HUES64 (cell line): ENCODE measurements around the gene ASTE1.
A peak's percentile ranks its signal among the peaks of the same experiment; 100 is the strongest.

Experiments
- H3K27ac ChIP-seq: 2 replicates; pipeline ENCODE4 v1.7.0; 2013; ENCODE audit warnings: low read depth, low read length, inconsistent platforms
- H3K27me3 ChIP-seq: 2 replicates; pipeline ENCODE4 v1.6.1; 2013; ENCODE audit warnings: mild to moderate bottlenecking, low read length; ENCODE audit not compliant: insufficient read depth
- H3K36me3 ChIP-seq: 2 replicates; pipeline ENCODE4 v1.6.1; 2013; ENCODE audit warnings: mild to moderate bottlenecking, low read length; ENCODE audit not compliant: insufficient read depth
- H3K4me1 ChIP-seq: 2 replicates; pipeline ENCODE4 v1.6.1; 2013; ENCODE audit warnings: mild to moderate bottlenecking, low read length, moderate library complexity; ENCODE audit not compliant: insufficient read depth
- H3K4me3 ChIP-seq: 2 replicates; pipeline ENCODE4 v1.5.1; 2013; ENCODE audit warnings: mild to moderate bottlenecking, low read length, moderate library complexity
- H3K9ac ChIP-seq: 2 replicates; pipeline ENCODE4 v1.6.1; 2013; ENCODE audit warnings: mild to moderate bottlenecking, low read depth, low read length
- H3K9me3 ChIP-seq: 2 replicates; pipeline ENCODE4 v1.6.1; 2013; ENCODE audit warnings: low read depth, low read length; ENCODE audit not compliant: insufficient read depth
- WGBS: fragments of 150-250, 120-280 bp; methylation state at CpG from one replicate; pipeline ENCODE4 v1.1.7; 2013; ENCODE audit warnings: missing lambda C conversion rate; 5-methylcytosine and 5-hydroxymethylcytosine counted together

ASTE1 gene

GRCh38 chr3:131038326-131038725, 11.7 kb upstream of the ASTE1 start:
- Histone ChIP-seq H3K4me3 (no peak overlapping the region), H3K27me3 (no peaks in the 10 kb centered on the region), H3K9ac (no peak overlapping the region), H3K36me3 (no peaks in the 10 kb centered on the region), H3K27ac (no peak overlapping the region), H3K9me3 (no peaks in the 10 kb centered on the region), H3K4me1 (no peaks in the 10 kb centered on the region)
- 92% methylated on average over 1 of the region's 2 CpGs for WGBS

DNA sequence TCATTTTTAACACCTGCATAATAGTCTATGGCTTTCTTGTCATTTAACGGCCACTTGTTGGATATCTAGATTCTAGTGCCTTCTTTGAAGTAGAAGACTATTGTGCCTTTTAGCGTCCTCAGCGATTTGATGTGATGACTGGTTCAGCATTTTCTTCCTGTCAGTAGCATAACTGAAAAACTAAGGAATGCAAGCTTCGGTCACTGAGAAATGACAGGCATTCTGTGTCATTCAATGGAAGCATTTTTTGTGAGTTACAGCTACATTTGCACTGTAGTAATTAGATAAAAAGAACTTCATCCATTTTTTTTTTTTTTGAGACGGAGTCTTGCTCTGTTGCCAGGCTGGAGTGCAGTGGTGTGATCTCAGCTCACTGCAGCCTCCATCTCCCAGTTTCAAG, 10.4 kb upstream of the ASTE1 start:
- Histone ChIP-seq H3K27me3 (no peaks in the 10 kb centered on the region), H3K9ac (no peak overlapping the region), H3K27ac (no peak overlapping the region), H3K4me1 (no peaks in the 10 kb centered on the region), H3K4me3 (no peak overlapping the region), H3K9me3 (no peaks in the 10 kb centered on the region), H3K36me3 (no peaks in the 10 kb centered on the region)
- WGBS: 92% methylated on average over 5 of the region's 5 CpGs

- Histone ChIP-seq H3K27ac (no peak overlapping the region), H3K9me3 (no peaks in the 10 kb centered on the region), H3K9ac (no peak overlapping the region), H3K27me3 (no peaks in the 10 kb centered on the region), H3K36me3 (no peaks in the 10 kb centered on the region), H3K4me1 (no peaks in the 10 kb centered on the region), H3K4me3 (no peak overlapping the region)
- WGBS: 88% methylated on average over 1 of the region's 1 CpG
Measured at GRCh38 chr3:131036200-131036816, 9.7 kb upstream of the ASTE1 start.

DNA sequence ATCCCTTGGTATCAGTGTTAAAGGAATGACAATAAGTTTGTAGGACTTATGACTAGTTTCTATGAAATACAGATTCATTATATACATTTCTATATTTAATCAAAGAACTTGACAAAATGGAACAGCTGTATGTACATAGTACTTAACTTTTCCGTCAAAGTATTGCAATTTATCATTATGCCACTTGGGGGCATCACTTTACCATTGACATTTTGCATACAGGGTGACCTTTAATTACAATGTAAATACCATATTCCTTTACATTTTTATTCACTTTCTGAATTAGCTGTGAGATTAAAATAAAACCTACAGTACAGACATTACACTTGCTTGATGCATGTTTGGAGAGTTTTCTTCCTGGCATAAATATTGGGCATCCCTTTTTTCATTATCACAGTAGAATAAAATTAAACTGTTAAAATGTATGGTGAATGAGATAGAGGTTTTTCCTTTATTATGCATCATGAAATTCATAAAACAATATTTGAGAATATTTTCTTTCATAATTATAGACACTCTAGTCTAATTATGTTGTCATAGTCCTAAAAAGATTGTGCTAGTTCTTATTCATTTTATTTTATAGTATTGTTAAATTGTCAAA, 7.0 kb upstream of the ASTE1 start:
- Histone ChIP-seq H3K4me3 (no peak overlapping the region), H3K36me3 (no peaks in the 10 kb centered on the region), H3K27ac (no peak overlapping the region), H3K9me3 (no peaks in the 10 kb centered on the region), H3K9ac (no peak overlapping the region), H3K4me1 (no peaks in the 10 kb centered on the region), H3K27me3 (no peaks in the 10 kb centered on the region)
- 17% methylated on average over 1 of the region's 1 CpG for WGBS

- Histone ChIP-seq H3K36me3 (no peaks in the 10 kb centered on the region), H3K4me1 (no peaks in the 10 kb centered on the region), H3K4me3 (no peak overlapping the region), H3K27ac (no peak overlapping the region), H3K9ac (no peak overlapping the region), H3K9me3 (no peaks in the 10 kb centered on the region), H3K27me3 (0 out of 2 replicates have a peak, but pooled peaks cover 3% of the 10 kb centered on the region)
- 100% methylated on average over 1 of the region's 3 CpGs for WGBS
Measured at GRCh38 chr3:131031660-131032059, 5.0 kb upstream of the ASTE1 start.

DNA sequence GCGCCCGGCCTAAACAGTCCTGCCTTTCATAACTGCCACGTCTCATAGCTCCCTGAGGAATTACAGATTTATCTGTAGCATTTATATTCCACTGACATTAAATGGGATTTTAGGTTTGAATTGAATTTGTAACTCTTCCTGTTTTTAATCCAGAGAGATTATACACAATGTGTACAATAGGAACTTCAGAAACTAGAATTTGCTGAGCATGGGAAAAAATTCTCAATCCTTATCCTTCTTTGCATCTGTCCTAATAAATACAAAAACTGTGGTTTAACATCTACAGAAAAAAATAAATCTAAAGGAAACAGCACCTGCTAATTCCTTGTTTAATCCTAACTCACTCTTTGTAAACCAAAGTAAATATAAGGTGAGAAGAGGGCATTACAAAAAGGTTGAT, 2.2 kb upstream of the ASTE1 start:
- Histone ChIP-seq H3K27ac (no peak overlapping the region), H3K4me1 (peaks cover 6% of the 10 kb centered on the region; the same call in 1 of the 2 replicates), H3K27me3 (0 out of 2 replicates have a peak, but pooled peaks cover 3% of the 10 kb centered on the region), H3K36me3 (peaks cover 7% of the 10 kb centered on the region), H3K9me3 (no peaks in the 10 kb centered on the region), H3K4me3 (no peak overlapping the region), H3K9ac (no peak overlapping the region)
- WGBS: 98% methylated on average over 3 of the region's 3 CpGs

- WGBS: 94% methylated on average over 1 of the region's 1 CpG
- peaks cover 6% of the 10 kb centered on the region; the same call in 1 of the 2 replicates for H3K4me1 ChIP-seq
- H3K36me3 ChIP-seq: peaks cover 16% of the 10 kb centered on the region
- H3K9ac ChIP-seq: no peak overlapping the region
- H3K9me3 ChIP-seq: no peaks in the 10 kb centered on the region
- H3K27me3 ChIP-seq: 0 out of 2 replicates have a peak, but pooled peaks cover 3% of the 10 kb centered on the region
- H3K27ac ChIP-seq: no peak overlapping the region
- peak overlapping the region; percentile 83 for H3K4me3 ChIP-seq
Measured at GRCh38 chr3:131025539-131025938, 1.1 kb downstream of the ASTE1 start.

GRCh38 chr3:131020122-131020693, 6.4 kb downstream of the ASTE1 start:
- Histone ChIP-seq H3K4me3 (no peak overlapping the region), H3K9ac (no peak overlapping the region)

GRCh38 chr3:131018970-131019369, 7.7 kb downstream of the ASTE1 start:
- Histone ChIP-seq H3K27ac (no peak overlapping the region), H3K4me3 (no peak overlapping the region), H3K4me1 (no peaks in the 10 kb centered on the region), H3K27me3 (no peaks in the 10 kb centered on the region), H3K9ac (no peak overlapping the region), H3K9me3 (no peaks in the 10 kb centered on the region), H3K36me3 (peaks cover 50% of the 10 kb centered on the region)
- WGBS: 91% methylated on average over 3 of the region's 3 CpGs

More at GRCh38 chr3:131020122-131020693, 6.4 kb downstream of the ASTE1 start:
- Histone ChIP-seq H3K36me3 (peaks cover 43% of the 10 kb centered on the region), H3K27me3 (no peaks in the 10 kb centered on the region), H3K27ac (no peak overlapping the region), H3K4me1 (no peaks in the 10 kb centered on the region), H3K9me3 (no peaks in the 10 kb centered on the region)
- whole genome bisulfite sequencing: 80% methylated on average over 5 of the region's 5 CpGs

GRCh38 chr3:131009698-131010097, 16.9 kb downstream of the ASTE1 start:
- 100% methylated on average over 1 of the region's 1 CpG for WGBS
- Histone ChIP-seq H3K27ac (no peak overlapping the region), H3K4me3 (no peak overlapping the region)

DNA sequence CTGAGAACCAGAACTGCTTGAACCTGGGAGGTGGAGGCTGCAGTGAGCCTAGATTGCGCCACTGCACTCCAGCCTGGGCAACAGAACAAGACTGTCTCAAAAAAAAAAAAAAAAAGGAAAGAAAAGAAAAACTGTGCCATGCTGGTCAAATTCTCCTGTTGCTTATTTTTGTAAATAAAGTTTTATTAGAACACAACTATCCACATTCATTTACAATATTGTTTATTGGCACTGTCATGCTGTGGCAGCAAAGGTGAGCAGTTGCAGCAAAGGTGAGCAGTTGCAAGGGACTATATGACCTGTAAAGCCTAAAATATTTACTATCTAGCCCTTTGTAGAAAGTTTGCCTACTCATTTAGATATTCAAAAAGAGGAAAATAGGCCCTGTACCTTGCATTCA, 18.3 kb downstream of the ASTE1 start:
- Histone ChIP-seq H3K9ac (no peak overlapping the region), H3K27me3 (no peaks in the 10 kb centered on the region), H3K9me3 (no peaks in the 10 kb centered on the region), H3K4me1 (no peaks in the 10 kb centered on the region), H3K4me3 (no peak overlapping the region), H3K36me3 (peaks cover 53% of the 10 kb centered on the region), H3K27ac (no peak overlapping the region)
- 94% methylated on average over 1 of the region's 1 CpG for WGBS

More at GRCh38 chr3:131009698-131010097, 16.9 kb downstream of the ASTE1 start:
- Histone ChIP-seq H3K9ac (no peak overlapping the region), H3K27me3 (no peaks in the 10 kb centered on the region), H3K4me1 (no peaks in the 10 kb centered on the region), H3K9me3 (no peaks in the 10 kb centered on the region), H3K36me3 (peaks cover 53% of the 10 kb centered on the region)
